Esophagus squamous epithelium (tissue), 4 donors: ENCODE results near the gene KCNB1.
"Not testable (repeated sequence)": the region's sequence is repeated elsewhere in the genome, so short reads cannot be mapped to it uniquely, and the experiment has no call there.

Experiments used
- POLR2A ChIP-seq, 4 donors: fragments of 450-650 bp; IDR thresholded peaks; one replicate each; pipeline ENCODE4 v1.6.1; 2017; ENCODE audit warnings: antibody characterized with exemption in 4 of 4, mild to moderate bottlenecking in 4 of 4, moderate library complexity in 3 of 4
- TF ChIP-seq, protein P1 (sequence below), 6 experiments: fragments of 450-650 bp in 4 of 6; fragments of 200-600 bp in 2 of 6; sonication (generic) in 2 of 6; IDR thresholded peaks; one replicate each; pipeline ENCODE4 v1.5.1; 2016 to 2019; ENCODE audit warnings: antibody characterized with exemption in 6 of 6, mild to moderate bottlenecking in 4 of 6, moderate library complexity in 4 of 6

GRCh38 chr20:49314052-49314451 lies 168.4 kb downstream of the KCNB1 start:
- TF ChIP-seq, protein P1, sequence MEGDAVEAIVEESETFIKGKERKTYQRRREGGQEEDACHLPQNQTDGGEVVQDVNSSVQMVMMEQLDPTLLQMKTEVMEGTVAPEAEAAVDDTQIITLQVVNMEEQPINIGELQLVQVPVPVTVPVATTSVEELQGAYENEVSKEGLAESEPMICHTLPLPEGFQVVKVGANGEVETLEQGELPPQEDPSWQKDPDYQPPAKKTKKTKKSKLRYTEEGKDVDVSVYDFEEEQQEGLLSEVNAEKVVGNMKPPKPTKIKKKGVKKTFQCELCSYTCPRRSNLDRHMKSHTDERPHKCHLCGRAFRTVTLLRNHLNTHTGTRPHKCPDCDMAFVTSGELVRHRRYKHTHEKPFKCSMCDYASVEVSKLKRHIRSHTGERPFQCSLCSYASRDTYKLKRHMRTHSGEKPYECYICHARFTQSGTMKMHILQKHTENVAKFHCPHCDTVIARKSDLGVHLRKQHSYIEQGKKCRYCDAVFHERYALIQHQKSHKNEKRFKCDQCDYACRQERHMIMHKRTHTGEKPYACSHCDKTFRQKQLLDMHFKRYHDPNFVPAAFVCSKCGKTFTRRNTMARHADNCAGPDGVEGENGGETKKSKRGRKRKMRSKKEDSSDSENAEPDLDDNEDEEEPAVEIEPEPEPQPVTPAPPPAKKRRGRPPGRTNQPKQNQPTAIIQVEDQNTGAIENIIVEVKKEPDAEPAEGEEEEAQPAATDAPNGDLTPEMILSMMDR (IDR thresholded peaks at IDR 0.05), result not testable (repeated sequence)
- TF ChIP-seq POLR2A (IDR thresholded peaks at IDR 0.05), result not testable (repeated sequence)
